ENCODE data around the gene MCF2L.

The MCF2L gene

GRCh38 chr13:112979406-112979902 lies 10.4 kb downstream of the MCF2L start:
- no peak for DNase-seq (ENCODE audit: low read depth in 2 of 2)

GRCh38 chr13:112980434-112980833 lies 11.4 kb downstream of the MCF2L start:
- DNase-seq (ENCODE audit: low read depth in 2 of 2), result no peak

GRCh38 chr13:112981451-112981850 lies 12.4 kb downstream of the MCF2L start:
- DNase-seq (ENCODE audit: low read depth in 2 of 2), result no peak

GRCh38 chr13:112982281-112983041 lies 13.4 kb downstream of the MCF2L start:
- no peak for DNase-seq (ENCODE audit: low read depth in 2 of 2)

GRCh38 chr13:112983042-112983305 lies 14.0 kb downstream of the MCF2L start:
- DNase-seq (ENCODE audit: low read depth in 2 of 2), result no peak

GRCh38 chr13:112983428-112984196 lies 14.6 kb downstream of the MCF2L start:
- DNase-seq (ENCODE audit: low read depth in 2 of 2), result no peak

GRCh38 chr13:112984501-112984900 lies 15.5 kb downstream of the MCF2L start:
- DNase-seq (ENCODE audit: low read depth in 2 of 2), result no peak

- DNase-seq (ENCODE audit: low read depth in 2 of 2), result no peak
Observed at GRCh38 chr13:112984954-112985802, 16.2 kb downstream of the MCF2L start.

- no peak for DNase-seq (ENCODE audit: low read depth in 2 of 2)
Observed at GRCh38 chr13:112985803-112986408, 16.9 kb downstream of the MCF2L start.

GRCh38 chr13:112986470-112986869 lies 17.5 kb downstream of the MCF2L start:
- DNase-seq (ENCODE audit: low read depth in 2 of 2), result no peak

GRCh38 chr13:112986946-112987681 lies 18.1 kb downstream of the MCF2L start:
- no peak for DNase-seq (ENCODE audit: low read depth in 2 of 2)

- no peak for DNase-seq (ENCODE audit: low read depth in 2 of 2)
Observed at GRCh38 chr13:112987682-112988024, 18.6 kb downstream of the MCF2L start.

- no peak for DNase-seq (ENCODE audit: low read depth in 2 of 2)
Observed at GRCh38 chr13:112990783-112991182, 21.8 kb downstream of the MCF2L start.

- no peak for DNase-seq (ENCODE audit: low read depth in 2 of 2)
Observed at GRCh38 chr13:112991609-112992008, 22.6 kb downstream of the MCF2L start.

GRCh38 chr13:112992931-112993680 lies 24.1 kb downstream of the MCF2L start:
- DNase-seq (ENCODE audit: low read depth in 2 of 2), result no peak

GRCh38 chr13:112994084-112994780 lies 25.2 kb downstream of the MCF2L start:
- DNase-seq (ENCODE audit: low read depth in 2 of 2), result no peak

- no peak for DNase-seq (ENCODE audit: low read depth in 2 of 2)
Observed at GRCh38 chr13:112994781-112995355, 25.9 kb downstream of the MCF2L start.

- no peak for DNase-seq (ENCODE audit: low read depth in 2 of 2)
Observed at GRCh38 chr13:112995395-112996191, 26.6 kb downstream of the MCF2L start.

- DNase-seq (ENCODE audit: low read depth in 2 of 2), result no peak
Observed at GRCh38 chr13:112996671-112997091, 27.7 kb downstream of the MCF2L start.

Measured in stimulated activated CD8-positive, alpha-beta memory T cell treated with anti-CD3 and anti-CD28 coated beads, Interleukin-2, amount 100 ng/mL, for 1 hour (primary cell).